GM21528 (cell line): ENCODE results near the gene KATNB1.

Experiments
- ATAC-seq: cut with Tn5 transposase; IDR thresholded peaks from one replicate; pipeline ENCODE4 v1.9.1; 2021; ENCODE audit warnings: mild to moderate bottlenecking, moderate library complexity; ENCODE audit not compliant: unreplicated experiment, low FRiP score

Gene KATNB1

DNA sequence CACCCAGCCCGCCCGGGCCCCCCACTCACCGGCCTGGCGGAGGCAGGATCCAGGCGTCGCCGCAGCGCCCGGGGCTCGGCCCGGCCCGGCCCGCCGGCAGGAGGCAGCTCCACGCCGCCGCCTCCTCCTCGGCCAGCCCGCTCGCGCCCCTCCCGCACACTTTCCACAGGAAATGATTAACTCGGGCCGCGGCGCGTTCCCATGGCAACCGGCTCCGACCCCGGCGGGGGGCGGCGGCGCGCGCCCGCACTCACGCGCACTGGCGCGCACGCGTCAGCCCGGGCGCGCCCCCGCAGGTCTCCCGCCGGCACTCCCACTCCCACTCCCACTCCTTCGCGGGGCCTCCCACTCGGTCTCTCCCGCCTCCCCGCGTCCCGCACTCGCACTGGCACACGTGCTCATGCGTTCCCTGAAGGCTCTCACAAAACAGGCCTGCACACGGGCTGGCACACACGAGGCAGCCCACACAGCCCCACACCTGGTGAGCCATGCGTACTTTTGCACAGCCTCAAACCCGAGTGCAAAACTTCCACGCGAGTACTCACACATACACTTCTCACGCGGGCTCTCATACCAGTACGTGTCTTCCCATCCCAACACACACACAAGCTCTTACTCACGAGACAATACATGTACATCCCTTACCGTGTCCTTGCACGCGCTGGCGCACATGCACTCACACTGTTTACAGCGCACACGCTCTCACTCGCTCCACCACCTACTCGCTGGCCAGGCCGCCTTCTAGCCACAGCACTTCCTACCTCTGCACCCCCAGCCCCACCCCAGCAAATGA, 67.0 kb downstream of the KATNB1 start, which contains the start of gene KIFC3:
KIFC3 (minus strand) TSS at position 151 of the 793 bp plus-strand sequence. CDS start 4,248 bp downstream, outside the sequence.
- no peak for ATAC-seq

DNA sequence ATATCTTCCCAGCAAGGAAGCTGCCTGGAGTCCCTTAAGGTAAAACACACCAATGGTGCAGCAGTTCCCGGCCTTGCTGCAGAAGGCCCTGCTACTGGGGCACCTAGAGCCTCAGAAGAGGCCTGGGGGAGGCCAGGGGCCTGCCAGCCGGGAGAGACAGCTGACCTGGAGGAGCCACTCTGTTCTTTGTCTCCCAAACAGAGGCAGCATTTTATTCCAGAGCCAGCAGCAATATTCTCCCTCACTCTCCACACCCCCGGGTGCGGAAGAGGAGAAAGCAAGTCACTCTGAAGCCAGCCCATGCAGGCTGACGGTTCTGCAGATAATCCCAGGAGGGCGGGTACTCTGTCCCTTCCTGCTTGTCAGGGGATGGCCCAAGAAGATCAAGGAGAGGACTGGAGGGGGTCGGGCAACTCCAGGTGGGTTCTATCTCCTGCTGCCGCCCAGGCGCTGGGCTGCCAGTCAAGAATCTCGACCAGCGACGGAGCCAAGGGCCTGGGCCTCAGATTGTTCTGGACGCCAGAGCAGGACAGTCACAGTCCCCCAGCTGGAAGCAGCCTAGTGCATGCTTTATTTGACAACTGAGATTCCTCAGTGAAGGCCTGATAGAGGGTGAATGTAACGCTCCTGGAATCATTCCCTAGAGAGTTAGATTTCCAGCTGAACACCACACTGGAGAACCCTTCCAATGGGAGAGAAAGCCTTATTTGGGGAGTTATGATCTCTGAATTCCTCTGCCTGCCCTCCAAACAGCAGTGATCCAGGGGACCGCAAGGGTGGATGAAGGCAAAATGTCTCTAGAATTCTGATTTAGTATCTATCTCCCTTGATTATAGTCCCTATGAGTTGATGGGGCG, 67.8 kb downstream of the KATNB1 start:
- no peak for ATAC-seq

DNA sequence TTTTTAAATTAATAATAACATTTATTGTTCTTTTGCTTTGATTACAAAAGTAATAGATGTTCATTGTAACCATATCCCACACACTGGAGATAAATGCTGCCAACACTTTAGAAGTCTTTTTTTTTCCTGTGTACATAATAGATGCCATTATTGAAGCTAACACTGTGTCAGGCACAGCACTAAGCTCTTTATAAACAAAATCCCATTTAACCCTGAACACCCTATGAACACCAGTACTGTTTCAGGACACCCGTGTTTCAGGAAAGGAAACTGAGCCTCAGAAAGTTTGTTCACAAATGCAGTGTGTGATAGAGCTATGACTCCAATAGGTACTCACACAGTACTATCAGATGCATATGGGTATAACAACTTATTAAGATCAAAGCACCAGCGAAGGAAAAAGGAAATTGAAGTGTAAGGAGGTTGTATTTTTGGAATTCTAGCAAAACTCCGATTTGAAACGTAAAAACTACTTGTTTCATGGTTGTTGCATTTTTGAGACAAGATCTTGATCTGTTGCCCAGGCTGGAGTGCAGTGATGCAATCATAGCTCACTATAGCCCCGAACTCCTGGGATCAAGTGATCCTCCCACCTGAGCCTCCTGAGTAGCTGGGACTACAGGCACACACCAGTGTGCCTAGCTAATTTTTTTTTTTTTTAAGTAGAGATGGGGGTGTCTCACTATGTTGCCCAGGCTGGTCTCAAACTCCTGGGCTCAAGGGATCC, 68.7 kb downstream of the KATNB1 start:
- no peak for ATAC-seq

DNA sequence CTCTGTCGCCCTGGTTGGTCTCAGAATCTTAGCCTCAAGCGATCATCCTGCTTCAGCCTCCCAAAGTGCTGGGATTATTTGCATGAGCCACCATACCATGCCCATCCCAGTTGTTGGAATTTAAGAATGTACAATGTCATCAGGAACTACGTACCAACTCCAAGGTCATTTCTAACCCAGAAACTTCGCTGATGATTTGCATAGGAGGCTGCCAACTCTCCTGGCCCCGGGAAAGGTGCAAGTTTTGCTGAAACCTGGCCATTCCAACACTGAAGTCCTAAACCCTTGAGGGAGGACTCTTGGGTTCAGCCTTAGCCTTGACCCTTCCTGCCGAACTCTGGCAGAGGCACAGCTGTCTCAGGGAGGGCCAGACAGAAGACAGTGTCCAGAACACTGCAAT, 69.6 kb downstream of the KATNB1 start:
- ATAC-seq = no peak
